ENCODE results near the gene SULT2B1.
A peak's percentile ranks its signal among the peaks of the same experiment; 100 is the strongest.
"Not testable (repeated sequence)": the region's sequence is repeated elsewhere in the genome, so short reads cannot be mapped to it uniquely, and the experiment has no call there.

Gene SULT2B1

GRCh38 chr19:48618916-48619691 is 67.1 kb downstream of the SULT2B1 start, which contains the start of the genes RPL18 and SPHK2:
Gene RPL18 (minus strand): TSS chr19:48619178. CDS start chr19:48619143, 35 bp downstream.
Gene SPHK2 (plus strand): TSS chr19:48619506. CDS start chr19:48620515, 1,009 bp downstream.
- DNase-seq (ENCODE audit: low read depth) = peak; percentile 100

DNA sequence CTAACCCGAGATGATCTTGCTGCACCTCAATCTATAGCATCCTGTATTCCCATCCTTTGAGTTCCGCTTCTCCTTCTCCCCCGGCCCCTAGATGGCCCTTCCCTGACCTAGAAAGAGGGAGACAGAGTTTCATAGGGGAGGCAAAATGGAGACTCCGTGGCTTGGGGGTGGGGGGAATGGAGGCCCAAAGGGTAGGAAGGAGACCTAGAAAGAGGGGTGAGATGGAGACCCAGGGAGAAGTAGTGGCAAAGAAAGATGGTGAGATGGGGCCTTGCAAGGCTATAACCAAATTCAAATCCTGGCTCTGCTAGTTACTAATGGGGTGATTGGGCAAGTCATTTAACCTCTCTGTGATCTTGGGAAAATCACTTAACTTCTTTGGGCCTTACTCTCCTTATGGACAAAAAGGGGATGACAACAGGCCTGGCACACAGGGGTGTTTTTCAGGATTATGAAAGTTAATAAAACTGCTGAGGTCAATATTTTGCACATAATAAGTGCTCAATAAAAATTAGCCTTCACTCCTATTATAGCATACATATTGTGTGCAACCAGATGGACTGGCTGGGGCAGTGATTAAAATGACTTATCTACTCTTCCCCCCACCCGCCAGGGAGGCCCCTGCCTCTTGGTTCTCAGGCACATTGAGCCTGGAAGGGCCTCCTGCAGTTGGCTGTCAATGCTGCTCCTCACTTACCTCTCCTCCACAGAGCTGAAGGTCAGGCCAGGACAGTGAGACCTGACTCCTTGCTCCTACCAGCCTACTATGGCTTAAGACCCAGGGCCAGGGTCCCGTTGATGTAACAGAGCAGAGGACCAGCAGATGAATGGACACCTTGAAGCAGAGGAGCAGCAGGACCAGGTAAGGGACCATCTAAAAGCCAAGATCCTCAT is 68.0 kb downstream of the SULT2B1 start:
- no peak for DNase-seq (ENCODE audit: low read depth)

DNA sequence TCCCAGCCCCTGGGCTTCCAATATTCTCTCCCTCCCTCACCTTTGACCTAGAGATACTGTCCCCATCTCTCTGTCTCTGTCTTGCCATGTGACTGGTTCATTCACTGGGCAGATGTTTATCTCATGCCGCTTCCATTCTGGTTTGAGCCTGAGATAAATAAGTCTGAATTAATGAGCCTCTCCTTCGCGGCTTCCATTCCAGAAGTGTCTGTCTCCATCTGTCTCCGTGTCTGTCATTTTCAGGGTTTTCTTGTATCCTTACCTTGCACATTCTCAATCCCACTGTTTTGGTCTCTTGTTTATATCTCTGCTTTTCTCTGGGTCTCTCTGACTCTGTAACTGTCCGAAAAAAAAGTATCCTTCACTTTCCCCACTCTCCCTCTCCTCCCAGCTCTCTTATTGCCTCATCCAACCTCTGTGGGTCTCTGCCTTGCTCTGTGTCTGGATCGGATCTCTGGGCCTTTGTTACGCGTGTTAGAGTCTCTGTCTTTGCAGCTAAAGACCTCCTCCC is 71.6 kb downstream of the SULT2B1 start:
- no peak for DNase-seq (ENCODE audit: low read depth)

DNA sequence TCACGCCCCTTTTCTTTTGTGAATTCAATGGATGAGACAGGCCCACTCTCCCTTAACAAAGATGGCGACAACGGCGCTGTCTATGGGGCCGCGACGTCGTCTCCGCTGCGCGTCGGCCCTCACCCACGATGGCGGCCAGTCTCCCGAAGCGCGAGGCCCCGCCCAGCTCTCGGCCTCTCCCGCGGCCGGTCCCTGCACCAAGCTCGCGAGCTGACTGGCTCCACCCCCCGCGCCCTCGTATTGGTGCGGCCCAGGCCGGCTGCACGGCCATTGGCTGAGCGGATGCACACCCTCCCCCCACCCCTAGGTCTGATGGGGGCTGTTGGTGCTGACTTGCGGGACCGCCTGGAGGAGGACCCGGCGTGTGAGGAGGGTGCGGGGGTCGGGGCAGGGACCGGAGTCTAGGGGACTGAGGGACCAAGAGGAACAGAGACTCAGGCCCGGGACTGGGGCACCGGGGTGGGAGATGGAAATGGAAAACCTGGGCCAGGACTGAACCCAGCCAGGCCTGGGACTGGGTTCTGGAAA is 72.2 kb downstream of the SULT2B1 start:
- DNase-seq (ENCODE audit: low read depth) = peak; percentile 98

GRCh38 chr19:48624791-48625723 is 73.1 kb downstream of the SULT2B1 start:
- DNase-seq (ENCODE audit: low read depth) = no peak

GRCh38 chr19:48625891-48626327 is 73.9 kb downstream of the SULT2B1 start:
- DNase-seq (ENCODE audit: low read depth) = no peak

DNA sequence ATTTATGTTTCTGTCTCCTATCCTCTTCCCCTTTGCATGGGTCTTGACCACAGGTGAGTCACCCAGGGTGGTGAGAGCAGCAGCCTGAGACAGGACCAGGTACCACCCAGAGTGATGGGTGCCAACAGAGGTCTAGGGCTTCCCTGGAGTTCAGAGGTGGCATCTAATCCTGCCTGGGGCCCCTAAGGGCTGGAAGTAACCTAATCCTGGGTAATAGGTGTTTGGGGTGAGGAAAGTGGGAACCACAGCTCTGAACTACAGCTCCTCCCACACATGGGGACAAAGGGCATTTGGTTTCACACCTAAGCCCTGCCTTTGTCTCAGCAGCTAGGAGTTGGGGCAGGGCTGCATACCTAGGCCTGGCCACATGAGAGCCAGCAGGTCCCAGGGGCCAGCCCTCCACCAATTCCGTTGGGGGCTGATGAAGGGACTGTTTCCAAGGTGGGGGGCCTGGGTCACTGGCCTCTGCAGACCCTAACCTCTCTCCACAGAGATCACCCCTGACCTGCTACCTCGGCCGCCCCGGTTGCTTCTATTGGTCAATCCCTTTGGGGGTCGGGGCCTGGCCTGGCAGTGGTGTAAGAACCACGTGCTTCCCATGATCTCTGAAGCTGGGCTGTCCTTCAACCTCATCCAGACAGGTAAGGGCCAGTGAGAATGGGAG is 75.4 kb downstream of the SULT2B1 start:
- no peak for DNase-seq (ENCODE audit: low read depth)

GRCh38 chr19:48627865-48628314 is 75.9 kb downstream of the SULT2B1 start:
- DNase-seq (ENCODE audit: low read depth) = no peak

DNA sequence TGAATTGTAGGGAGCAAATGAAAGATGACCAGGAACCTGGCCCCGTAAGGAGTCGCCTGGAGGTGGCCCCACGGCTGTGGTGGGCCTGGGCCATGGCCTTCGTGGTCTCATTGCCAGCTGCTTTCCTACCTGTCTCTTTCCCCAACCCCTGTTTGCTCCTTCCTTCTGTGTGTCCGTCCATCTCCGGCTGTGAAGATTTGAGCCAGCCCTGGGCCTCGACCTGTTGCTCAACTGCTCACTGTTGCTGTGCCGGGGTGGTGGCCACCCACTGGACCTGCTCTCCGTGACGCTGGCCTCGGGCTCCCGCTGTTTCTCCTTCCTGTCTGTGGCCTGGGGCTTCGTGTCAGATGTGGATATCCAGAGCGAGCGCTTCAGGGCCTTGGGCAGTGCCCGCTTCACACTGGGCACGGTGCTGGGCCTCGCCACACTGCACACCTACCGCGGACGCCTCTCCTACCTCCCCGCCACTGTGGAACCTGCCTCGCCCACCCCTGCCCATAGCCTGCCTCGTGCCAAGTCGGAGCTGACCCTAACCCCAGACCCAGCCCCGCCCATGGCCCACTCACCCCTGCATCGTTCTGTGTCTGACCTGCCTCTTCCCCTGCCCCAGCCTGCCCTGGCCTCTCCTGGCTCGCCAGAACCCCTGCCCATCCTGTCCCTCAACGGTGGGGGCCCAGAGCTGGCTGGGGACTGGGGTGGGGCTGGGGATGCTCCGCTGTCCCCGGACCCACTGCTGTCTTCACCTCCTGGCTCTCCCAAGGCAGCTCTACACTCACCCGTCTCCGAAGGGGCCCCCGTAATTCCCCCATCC is 76.7 kb downstream of the SULT2B1 start:
- DNase-seq (ENCODE audit: low read depth) = no peak

DNA sequence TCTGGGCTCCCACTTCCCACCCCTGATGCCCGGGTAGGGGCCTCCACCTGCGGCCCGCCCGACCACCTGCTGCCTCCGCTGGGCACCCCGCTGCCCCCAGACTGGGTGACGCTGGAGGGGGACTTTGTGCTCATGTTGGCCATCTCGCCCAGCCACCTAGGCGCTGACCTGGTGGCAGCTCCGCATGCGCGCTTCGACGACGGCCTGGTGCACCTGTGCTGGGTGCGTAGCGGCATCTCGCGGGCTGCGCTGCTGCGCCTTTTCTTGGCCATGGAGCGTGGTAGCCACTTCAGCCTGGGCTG is 77.3 kb downstream of the SULT2B1 start:
- DNase-seq (ENCODE audit: low read depth) = no peak

DNA sequence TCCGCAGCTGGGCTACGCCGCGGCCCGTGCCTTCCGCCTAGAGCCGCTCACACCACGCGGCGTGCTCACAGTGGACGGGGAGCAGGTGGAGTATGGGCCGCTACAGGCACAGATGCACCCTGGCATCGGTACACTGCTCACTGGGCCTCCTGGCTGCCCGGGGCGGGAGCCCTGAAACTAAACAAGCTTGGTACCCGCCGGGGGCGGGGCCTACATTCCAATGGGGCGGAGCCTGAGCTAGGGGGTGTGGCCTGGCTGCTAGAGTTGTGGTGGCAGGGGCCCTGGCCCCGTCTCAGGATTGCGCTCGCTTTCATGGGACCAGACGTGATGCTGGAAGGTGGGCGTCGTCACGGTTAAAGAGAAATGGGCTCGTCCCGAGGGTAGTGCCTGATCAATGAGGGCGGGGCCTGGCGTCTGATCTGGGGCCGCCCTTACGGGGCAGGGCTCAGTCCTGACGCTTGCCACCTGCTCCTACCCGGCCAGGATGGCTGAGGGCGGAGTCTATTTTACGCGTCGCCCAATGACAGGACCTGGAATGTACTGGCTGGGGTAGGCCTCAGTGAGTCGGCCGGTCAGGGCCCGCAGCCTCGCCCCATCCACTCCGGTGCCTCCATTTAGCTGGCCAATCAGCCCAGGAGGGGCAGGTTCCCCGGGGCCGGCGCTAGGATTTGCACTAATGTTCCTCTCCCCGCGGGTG is 77.8 kb downstream of the SULT2B1 start:
- DNase-seq (ENCODE audit: low read depth) = no peak

DNA sequence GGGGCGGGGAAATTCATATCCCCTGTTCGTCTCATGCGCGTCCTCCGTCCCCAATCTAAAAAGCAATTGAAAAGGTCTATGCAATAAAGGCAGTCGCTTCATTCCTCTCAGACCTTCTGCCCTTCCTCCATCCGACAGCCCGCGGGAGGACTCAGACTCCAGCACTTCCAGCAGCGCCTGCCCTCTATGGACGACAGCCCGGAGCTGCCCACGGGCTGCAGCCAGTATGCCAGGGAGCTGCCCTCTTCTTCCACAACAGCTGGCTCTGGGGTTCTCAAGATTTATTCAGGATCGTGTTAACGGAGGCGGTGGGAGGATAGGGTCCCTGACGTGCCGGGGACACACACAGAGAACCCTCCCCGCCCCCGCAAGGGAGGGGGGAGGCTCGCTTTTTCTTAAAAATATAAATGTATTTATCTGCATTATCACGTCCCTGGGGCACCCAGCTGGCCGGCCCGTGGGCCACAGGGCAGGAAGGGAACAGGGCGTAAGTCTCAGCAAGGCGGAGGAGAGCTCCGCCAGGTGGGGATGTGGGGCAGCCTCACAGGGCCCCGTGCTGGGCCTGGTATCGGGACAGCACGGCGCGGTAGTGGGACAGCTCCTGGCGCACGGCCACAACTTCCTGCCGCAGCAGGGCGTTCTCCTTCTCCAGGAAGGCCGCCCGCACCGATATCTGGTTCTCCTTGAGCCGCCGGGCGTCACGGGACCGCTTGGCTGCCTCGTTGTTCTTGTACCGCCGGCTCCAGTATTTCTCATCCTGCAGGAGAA is 78.5 kb downstream of the SULT2B1 start:
- peak; percentile 47 for DNase-seq (ENCODE audit: low read depth)

DNA sequence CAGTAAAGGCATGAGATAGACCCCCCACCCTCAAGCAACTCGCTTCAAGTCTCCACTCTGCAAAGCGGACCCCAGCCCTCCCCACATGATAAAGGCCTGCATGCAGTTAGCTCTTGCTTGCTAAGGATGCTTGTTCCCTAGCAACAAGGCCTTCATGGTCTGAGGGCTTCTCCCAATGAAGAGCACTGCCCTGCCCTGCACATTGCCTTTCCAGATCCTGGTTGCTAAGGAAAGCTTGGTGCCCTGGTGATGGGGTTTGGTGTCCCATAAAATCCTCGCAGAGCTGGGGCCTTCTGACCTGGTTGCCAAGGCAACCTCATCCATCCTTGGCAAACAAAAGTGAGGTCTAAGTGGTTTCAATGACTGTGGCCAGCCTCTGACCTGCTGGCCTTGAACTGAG is 79.3 kb downstream of the SULT2B1 start:
- DNase-seq (ENCODE audit: low read depth) = no peak

DNA sequence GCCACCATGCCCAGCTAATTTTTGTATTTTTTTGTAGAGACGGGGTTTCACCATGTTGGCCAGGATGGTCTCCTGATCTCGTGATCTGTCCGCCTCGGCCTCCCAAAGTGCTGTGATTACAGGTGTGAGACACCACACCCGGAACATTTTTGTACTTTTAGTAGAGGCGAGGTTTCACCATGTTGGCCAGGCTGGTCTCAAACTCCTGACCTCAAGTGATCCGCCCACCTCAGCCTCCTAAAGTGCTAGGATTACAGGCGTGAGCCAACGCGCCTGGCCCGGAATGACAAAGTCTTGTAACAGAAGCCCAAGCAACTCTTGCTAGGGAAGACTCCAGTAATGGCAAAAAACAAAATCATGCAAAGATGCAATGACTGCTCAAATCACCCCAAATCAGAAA is 80.3 kb downstream of the SULT2B1 start:
- DNase-seq (ENCODE audit: low read depth) = not testable (repeated sequence)

DNA sequence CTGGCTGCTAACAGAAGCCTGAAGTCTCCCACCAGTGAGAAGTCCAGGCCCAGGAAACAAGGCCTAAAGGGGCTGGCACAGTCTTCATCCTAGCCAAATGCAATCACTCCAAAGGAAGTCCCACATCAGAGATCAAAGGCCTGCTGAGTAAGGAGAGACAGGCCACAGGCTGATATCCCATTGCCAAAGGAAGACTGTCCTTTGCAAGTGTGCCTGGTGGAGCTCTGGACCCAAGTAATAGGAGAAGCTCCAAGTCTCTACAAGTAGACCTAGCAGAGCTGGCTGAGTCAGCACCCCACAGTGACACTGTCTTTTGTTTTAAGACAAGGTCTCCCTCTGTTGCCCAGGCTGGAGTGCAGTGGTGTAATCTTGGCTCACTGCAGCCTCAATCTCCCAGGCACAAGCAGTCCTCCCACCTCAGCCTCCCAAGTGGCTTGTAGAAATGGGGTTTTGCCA is 80.7 kb downstream of the SULT2B1 start:
- DNase-seq (ENCODE audit: low read depth) = no peak

GRCh38 chr19:48633148-48634035 is 81.4 kb downstream of the SULT2B1 start:
- DNase-seq (ENCODE audit: low read depth) = no peak

DNA sequence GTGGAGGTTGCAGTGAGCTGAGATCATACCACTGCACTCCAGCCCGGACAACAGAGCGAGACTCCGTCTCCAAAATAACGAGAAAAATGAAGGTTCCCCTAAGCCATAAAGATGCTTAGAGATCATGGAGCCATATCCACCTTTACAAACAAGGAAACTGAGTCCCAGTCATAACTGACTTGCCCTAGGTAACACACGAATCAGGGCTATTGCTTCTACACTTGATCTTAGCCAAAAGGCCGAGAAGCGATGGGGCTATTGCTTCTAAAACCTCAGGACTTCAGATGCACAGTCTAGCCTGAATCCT is 82.0 kb downstream of the SULT2B1 start:
- no peak for DNase-seq (ENCODE audit: low read depth)
